K562 (cell line): ENCODE measurements around the gene PYM1. TPM values are rescaled to one million over a fixed set of nuclear protein-coding genes. Genes with fewer than 3 reads are reported as not detected.
A peak's percentile ranks its signal among the peaks of the same experiment; 100 is the strongest.

ENCODE experiments used
- DPF2 ChIP-seq: fragments of 450-650 bp; IDR thresholded peaks from 2 replicates; pipeline ENCODE4 v1.6.1; 2016
- HDGF ChIP-seq: fragments of 450-650 bp; IDR thresholded peaks from 2 replicates; pipeline ENCODE4 v1.6.1; 2016
- KAT7 ChIP-seq: sonication (generic); formaldehyde crosslinking; IDR thresholded peaks from 2 replicates; pipeline ENCODE4 v1.8.0; 2022; ENCODE audit warnings: missing genetic modification reagents, mild to moderate bottlenecking, borderline replicate concordance
- KAT8 ChIP-seq: fragments of 450-650 bp; IDR thresholded peaks from 2 replicates; pipeline ENCODE4 v1.6.1; 2016; ENCODE audit warnings: low read depth, mild to moderate bottlenecking
- MCM2 ChIP-seq: fragments of 450-650 bp; IDR thresholded peaks from 2 replicates; pipeline ENCODE4 v1.6.1; 2017; ENCODE audit warnings: low read depth, mild to moderate bottlenecking
- NONO ChIP-seq, 2 experiments: fragments of 200-400 bp in 1 of 2; fragments of 450-650 bp in 1 of 2; formaldehyde crosslinking in 1 of 2; IDR thresholded peaks; 2 replicates each; pipeline ENCODE4 v1.6.1; 2017; ENCODE audit warnings: low read depth in 2 of 2, mild to moderate bottlenecking in 2 of 2, moderate library complexity in 2 of 2, low read length in 1 of 2
- PRMT5 ChIP-seq: sonication (generic); formaldehyde crosslinking; IDR thresholded peaks from 2 replicates; pipeline ENCODE4 v1.5.0; 2020; ENCODE audit warnings: missing genetic modification reagents
- SRF ChIP-seq, 2 experiments: fragments of 250-450, 450-650 bp in 1 of 2; sonication (Bioruptor Pico) in 1 of 2; sonication (generic) in 1 of 2; formaldehyde crosslinking; IDR thresholded peaks; 2 replicates each; pipeline versions ENCODE4 v1.5.0 to v1.5.1; 2020 to 2022; ENCODE audit warnings: mild to moderate bottlenecking in 1 of 2, missing genetic modification reagents in 1 of 2
- SRSF7 ChIP-seq: fragments of 200-400 bp; formaldehyde crosslinking; optimal IDR thresholded peaks from 2 replicates; pipeline ENCODE3; 2017; ENCODE audit warnings: mild to moderate bottlenecking, low read depth, low read length
- SRSF9 ChIP-seq: fragments of 200-400 bp; formaldehyde crosslinking; IDR thresholded peaks from 2 replicates; pipeline ENCODE4 v1.6.1; 2017; ENCODE audit warnings: low read depth, low read length, borderline replicate concordance
- TFAM ChIP-seq: fragments of 250-450 bp; sonication (Bioruptor Pico); conservative IDR thresholded peaks from 2 replicates; pipeline ENCODE4 v1.5.0; 2021; ENCODE audit warnings: mild to moderate bottlenecking, moderate library complexity
- polyA plus RNA-seq, 8 experiments: library from polyadenylated mRNA; depleted of rRNA in 4 of 8; stranded (reverse) in 5 of 8; unstranded in 3 of 8; fragments of >200 nt; fragmentation: Nextera tagmentation in 2 of 8; fragmentation: Illumina TruSeq in 1 of 8; extraction: Ambion mirVana in 2 of 8; extraction: Trizol in 1 of 8; gene quantifications; 2 replicates each; pipeline versions ENCODE4 v1.2.1 to v1.2.3, GENCODE V29; 2011 to 2014; ENCODE audit warnings: inconsistent platforms in 1 of 8, missing spikeins in 1 of 8
- total RNA-seq, 7 experiments: library from RNA; depleted of rRNA in 6 of 7; stranded (reverse); fragments of >200 nt in 6 of 7; fragmentation: Illumina TruSeq in 2 of 7; extraction: Trizol in 2 of 7; gene quantifications; 2 replicates each; pipeline versions ENCODE4 v1.2.1 to v1.2.3, GENCODE V29; 2011 to 2021; ENCODE audit warnings: low replicate concordance in 1 of 7
- TF ChIP-seq, protein P1 (sequence below): sonication (generic); formaldehyde crosslinking; IDR thresholded peaks from 2 replicates; pipeline ENCODE4 v1.8.0; 2022; ENCODE audit warnings: missing genetic modification reagents, mild to moderate bottlenecking, borderline replicate concordance
- TF ChIP-seq, protein P2 (sequence below), 2 experiments: fragments of 450-650 bp in 1 of 2; sonication (generic) in 1 of 2; formaldehyde crosslinking in 1 of 2; IDR thresholded peaks in 1 of 2; conservative IDR thresholded peaks in 1 of 2; 2 replicates each; pipeline versions ENCODE4 v1.6.1 to v1.8.1; 2016 to 2023; ENCODE audit warnings: mild to moderate bottlenecking in 2 of 2, moderate library complexity in 2 of 2, inconsistent platforms in 1 of 2, missing genetic modification reagents in 1 of 2
- TF ChIP-seq, protein P3 (sequence below), 2 experiments: fragments of 450-650 bp in 1 of 2; sonication (generic) in 1 of 2; formaldehyde crosslinking in 1 of 2; IDR thresholded peaks; 2 replicates each; pipeline versions ENCODE4 v1.7.1 to v1.9.0; 2016 to 2022; ENCODE audit warnings: inconsistent platforms in 1 of 2, mild to moderate bottlenecking in 1 of 2, missing genetic modification reagents in 1 of 2

Gene PYM1
- total and polyA plus RNA-seq, 9 of the 15 experiments (the other 6 are each of a cell fraction or from before 2014, with no cell fraction given), result 29.0 to 51.3 (median 34.1) TPM

DNA sequence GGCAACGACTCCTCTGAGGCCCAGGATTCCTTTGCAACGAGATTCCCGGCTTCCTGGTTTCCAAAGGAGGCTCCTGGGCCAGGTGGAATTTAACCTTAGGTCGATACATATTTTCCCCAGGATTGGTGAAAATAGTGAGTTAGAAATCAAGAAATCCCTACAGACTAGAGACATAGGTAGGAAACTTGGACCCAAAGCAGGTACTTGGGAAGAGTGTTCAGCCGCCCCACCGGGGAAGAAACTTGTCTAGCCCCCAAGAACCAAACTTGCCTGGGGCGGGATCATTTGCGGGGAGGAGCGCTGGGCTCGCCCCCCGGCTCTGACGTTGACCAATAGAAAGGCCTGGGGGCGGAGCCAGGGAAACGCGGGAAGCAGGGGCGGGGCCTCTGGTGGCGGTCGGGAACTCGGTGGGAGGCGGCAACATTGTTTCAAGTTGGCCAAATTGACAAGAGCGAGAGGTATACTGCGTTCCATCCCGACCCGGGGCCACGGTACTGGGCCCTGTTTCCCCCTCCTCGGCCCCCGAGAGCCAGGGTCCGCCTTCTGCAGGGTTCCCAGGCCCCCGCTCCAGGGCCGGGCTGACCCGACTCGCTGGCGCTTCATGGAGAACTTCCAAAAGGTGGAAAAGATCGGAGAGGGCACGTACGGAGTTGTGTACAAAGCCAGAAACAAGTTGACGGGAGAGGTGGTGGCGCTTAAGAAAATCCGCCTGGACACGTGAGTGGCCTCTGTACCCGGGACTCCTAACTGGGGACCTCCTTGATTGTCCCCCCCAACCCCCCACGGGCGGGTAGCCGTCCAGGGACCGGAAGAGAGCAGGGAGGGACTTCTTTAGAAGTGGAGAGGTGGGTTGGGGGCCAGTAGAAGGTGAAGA lies 39.0 kb upstream of the PYM1 start, which contains the start of gene CDK2 (continued):
- TF ChIP-seq, protein P1, sequence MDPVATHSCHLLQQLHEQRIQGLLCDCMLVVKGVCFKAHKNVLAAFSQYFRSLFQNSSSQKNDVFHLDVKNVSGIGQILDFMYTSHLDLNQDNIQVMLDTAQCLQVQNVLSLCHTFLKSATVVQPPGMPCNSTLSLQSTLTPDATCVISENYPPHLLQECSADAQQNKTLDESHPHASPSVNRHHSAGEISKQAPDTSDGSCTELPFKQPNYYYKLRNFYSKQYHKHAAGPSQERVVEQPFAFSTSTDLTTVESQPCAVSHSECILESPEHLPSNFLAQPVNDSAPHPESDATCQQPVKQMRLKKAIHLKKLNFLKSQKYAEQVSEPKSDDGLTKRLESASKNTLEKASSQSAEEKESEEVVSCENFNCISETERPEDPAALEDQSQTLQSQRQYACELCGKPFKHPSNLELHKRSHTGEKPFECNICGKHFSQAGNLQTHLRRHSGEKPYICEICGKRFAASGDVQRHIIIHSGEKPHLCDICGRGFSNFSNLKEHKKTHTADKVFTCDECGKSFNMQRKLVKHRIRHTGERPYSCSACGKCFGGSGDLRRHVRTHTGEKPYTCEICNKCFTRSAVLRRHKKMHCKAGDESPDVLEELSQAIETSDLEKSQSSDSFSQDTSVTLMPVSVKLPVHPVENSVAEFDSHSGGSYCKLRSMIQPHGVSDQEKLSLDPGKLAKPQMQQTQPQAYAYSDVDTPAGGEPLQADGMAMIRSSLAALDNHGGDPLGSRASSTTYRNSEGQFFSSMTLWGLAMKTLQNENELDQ, result no peak
- TF ChIP-seq, protein P2, sequence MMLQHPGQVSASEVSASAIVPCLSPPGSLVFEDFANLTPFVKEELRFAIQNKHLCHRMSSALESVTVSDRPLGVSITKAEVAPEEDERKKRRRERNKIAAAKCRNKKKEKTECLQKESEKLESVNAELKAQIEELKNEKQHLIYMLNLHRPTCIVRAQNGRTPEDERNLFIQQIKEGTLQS (IDR thresholded peaks at IDR 0.05), result no peak
- TF ChIP-seq, protein P2 (CRISPR knock-in tag; conservative IDR thresholded peaks at IDR 0.05), result no peak; the same call in 1 of the 2 replicates
- no peak for TF ChIP-seq KAT7
- no peak for TF ChIP-seq NONO (IDR thresholded peaks at IDR 0.05; ENCODE audit: low read depth in 2 of 2, low read length in 1 of 2)
- peak; percentile 5; the same call in 1 of the 2 replicates for TF ChIP-seq DPF2
- no peak for TF ChIP-seq HDGF
- peak in 1 of 2 experiments; percentile 29; a peak in 1 of 4 replicates for TF ChIP-seq SRF (CRISPR knock-in tag; IDR thresholded peaks at IDR 0.05)
- TF ChIP-seq SRSF7, result no peak
- TF ChIP-seq KAT8, result no peak
- TF ChIP-seq MCM2, result no peak
- TF ChIP-seq, protein P3, sequence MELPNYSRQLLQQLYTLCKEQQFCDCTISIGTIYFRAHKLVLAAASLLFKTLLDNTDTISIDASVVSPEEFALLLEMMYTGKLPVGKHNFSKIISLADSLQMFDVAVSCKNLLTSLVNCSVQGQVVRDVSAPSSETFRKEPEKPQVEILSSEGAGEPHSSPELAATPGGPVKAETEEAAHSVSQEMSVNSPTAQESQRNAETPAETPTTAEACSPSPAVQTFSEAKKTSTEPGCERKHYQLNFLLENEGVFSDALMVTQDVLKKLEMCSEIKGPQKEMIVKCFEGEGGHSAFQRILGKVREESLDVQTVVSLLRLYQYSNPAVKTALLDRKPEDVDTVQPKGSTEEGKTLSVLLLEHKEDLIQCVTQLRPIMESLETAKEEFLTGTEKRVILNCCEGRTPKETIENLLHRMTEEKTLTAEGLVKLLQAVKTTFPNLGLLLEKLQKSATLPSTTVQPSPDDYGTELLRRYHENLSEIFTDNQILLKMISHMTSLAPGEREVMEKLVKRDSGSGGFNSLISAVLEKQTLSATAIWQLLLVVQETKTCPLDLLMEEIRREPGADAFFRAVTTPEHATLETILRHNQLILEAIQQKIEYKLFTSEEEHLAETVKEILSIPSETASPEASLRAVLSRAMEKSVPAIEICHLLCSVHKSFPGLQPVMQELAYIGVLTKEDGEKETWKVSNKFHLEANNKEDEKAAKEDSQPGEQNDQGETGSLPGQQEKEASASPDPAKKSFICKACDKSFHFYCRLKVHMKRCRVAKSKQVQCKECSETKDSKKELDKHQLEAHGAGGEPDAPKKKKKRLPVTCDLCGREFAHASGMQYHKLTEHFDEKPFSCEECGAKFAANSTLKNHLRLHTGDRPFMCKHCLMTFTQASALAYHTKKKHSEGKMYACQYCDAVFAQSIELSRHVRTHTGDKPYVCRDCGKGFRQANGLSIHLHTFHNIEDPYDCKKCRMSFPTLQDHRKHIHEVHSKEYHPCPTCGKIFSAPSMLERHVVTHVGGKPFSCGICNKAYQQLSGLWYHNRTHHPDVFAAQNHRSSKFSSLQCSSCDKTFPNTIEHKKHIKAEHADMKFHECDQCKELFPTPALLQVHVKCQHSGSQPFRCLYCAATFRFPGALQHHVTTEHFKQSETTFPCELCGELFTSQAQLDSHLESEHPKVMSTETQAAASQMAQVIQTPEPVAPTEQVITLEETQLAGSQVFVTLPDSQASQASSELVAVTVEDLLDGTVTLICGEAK (IDR thresholded peaks at IDR 0.05), result peak; percentile 70
- TF ChIP-seq, protein P3 (CRISPR knock-in tag; IDR thresholded peaks at IDR 0.05), result no peak
- TF ChIP-seq PRMT5, result no peak
- no peak for TF ChIP-seq SRSF9
- no peak for TF ChIP-seq TFAM (CRISPR knock-in tag)
